HL-60 (cell line): ENCODE results near the gene IRF4.
"Not testable (repeated sequence)": the region's sequence is repeated elsewhere in the genome, so short reads cannot be mapped to it uniquely, and the experiment has no call there.

ENCODE experiments used
- DNase-seq, 2 experiments: peaks; one replicate each; pipeline ENCODE4 v3.0.0-alpha.2; 2010 to 2020; ENCODE audit warnings: low read depth in 1 of 2, low spot score in 1 of 2
- H3K27ac ChIP-seq: fragments of 250-450 bp; sonication (Bioruptor Pico); replicated peaks from 2 replicates; pipeline ENCODE4 v1.5.1; 2020; ENCODE audit warnings: mild to moderate bottlenecking, moderate library complexity
- H3K27me3 ChIP-seq: fragments of 250-450 bp; sonication (Bioruptor Pico); 2 replicates; pipeline ENCODE4 v1.5.1; 2021; ENCODE audit warnings: mild to moderate bottlenecking, moderate library complexity; ENCODE audit not compliant: insufficient read depth, poor library complexity, severe bottlenecking
- H3K4me3 ChIP-seq: replicated peaks from 2 replicates; pipeline ENCODE4 v1.5.1; 2011; ENCODE audit warnings: mild to moderate bottlenecking, control low read depth, low read length; ENCODE audit not compliant: insufficient read depth
- CTCF ChIP-seq: IDR thresholded peaks from one replicate; pipeline ENCODE4 v1.5.1; 2011; ENCODE audit warnings: low read length, control low read depth, inconsistent platforms; ENCODE audit not compliant: insufficient read depth
- GABPA ChIP-seq: IDR thresholded peaks from 2 replicates; pipeline ENCODE4 v1.6.1; 2012; ENCODE audit warnings: low read depth
- POLR2AphosphoS5 ChIP-seq: IDR thresholded peaks from 2 replicates; pipeline ENCODE4 v1.6.1; 2012; ENCODE audit warnings: low read depth
- REST ChIP-seq: IDR thresholded peaks from 2 replicates; pipeline ENCODE4 v1.6.1; 2012; ENCODE audit warnings: low read depth; ENCODE audit not compliant: insufficient replicate concordance
- SPI1 ChIP-seq: IDR thresholded peaks from 2 replicates; pipeline ENCODE4 v1.6.1; 2012; ENCODE audit warnings: low read depth, mild to moderate bottlenecking, borderline replicate concordance

The IRF4 gene

GRCh38 chr6:369559-370431, 21.8 kb upstream of the IRF4 start:
- H3K27me3 ChIP-seq = peaks cover 3% of the 10 kb centered on the region
- no peak overlapping the region for H3K27ac ChIP-seq
- TF ChIP-seq GABPA (no peak), SPI1 (no peak), CTCF (no peak), REST (no peak), POLR2AphosphoS5 (no peak)
- no peak overlapping the region for H3K4me3 ChIP-seq
- DNase-seq = no peak

GRCh38 chr6:370555-370954, 21.0 kb upstream of the IRF4 start:
- no peak overlapping the region for H3K27ac ChIP-seq
- no peak overlapping the region for H3K4me3 ChIP-seq
- peaks cover 3% of the 10 kb centered on the region for H3K27me3 ChIP-seq
- no peak for DNase-seq
- TF ChIP-seq GABPA = no peak
- TF ChIP-seq REST = no peak
- no peak for TF ChIP-seq CTCF
- TF ChIP-seq SPI1 = no peak
- no peak for TF ChIP-seq POLR2AphosphoS5

GRCh38 chr6:371851-372250, 19.7 kb upstream of the IRF4 start:
- not testable (repeated sequence) for H3K4me3 ChIP-seq, H3K27me3 ChIP-seq, DNase-seq, H3K27ac ChIP-seq

- DNase-seq = peak in 1 of 2 experiments; percentile 7
- H3K27ac ChIP-seq = no peak overlapping the region
- TF ChIP-seq GABPA (no peak), SPI1 (0 out of 2 replicates have a peak, but pooled peaks have one; percentile 17)
- H3K4me3 ChIP-seq = no peak overlapping the region
- no peaks in the 10 kb centered on the region for H3K27me3 ChIP-seq
These were observed 19.1 kb upstream of the IRF4 start for GRCh38 chr6:372336-372911.
